Stimulated activated effector memory CD8-positive, alpha-beta T cell treated with anti-CD3 and anti-CD28 coated beads, Interleukin-12 subunit alpha, Interleukin-12 subunit beta, amount 100 ng/mL, for 72 hours (primary cell): ENCODE measurements around the gene CAMSAP1.
A peak's percentile ranks its signal among the peaks of the same experiment; 100 is the strongest.

Experiments used
- ATAC-seq: fragments of 150-1000 bp; cut with Tn5 transposase; 2 replicates; pipeline ENCODE4 v1.10.0; 2021
- DNase-seq, 2 donors: peaks; one replicate each; pipeline ENCODE4 v3.0.0; 2021 to 2022; ENCODE audit warnings: low spot score in 2 of 2
- H3K27ac Mint-ChIP-seq: one replicate; pipeline ENCODE4 v1.8.0; 2022; ENCODE audit warnings: mild to moderate bottlenecking, mixed read lengths
- H3K36me3 Mint-ChIP-seq: one replicate; pipeline ENCODE4 v1.8.0; 2022; ENCODE audit warnings: mild to moderate bottlenecking, mixed read lengths
- H3K4me1 Mint-ChIP-seq: one replicate; pipeline ENCODE4 v1.8.0; 2022; ENCODE audit warnings: mixed read lengths
- H3K4me3 Mint-ChIP-seq: one replicate; pipeline ENCODE4 v1.8.0; 2022; ENCODE audit warnings: mild to moderate bottlenecking, mixed read lengths
- H3K9me3 Mint-ChIP-seq: one replicate; pipeline ENCODE4 v1.8.0; 2022; ENCODE audit warnings: mixed read lengths

Gene CAMSAP1

GRCh38 chr9:135798263-135798585, 109.1 kb downstream of the CAMSAP1 start:
- H3K4me1 Mint-ChIP-seq, result peaks cover 12% of the 10 kb centered on the region
- DNase-seq, result no peak
- no peaks in the 10 kb centered on the region for H3K36me3 Mint-ChIP-seq

GRCh38 chr9:135797507-135798262, 109.7 kb downstream of the CAMSAP1 start:
- Mint-ChIP-seq H3K4me3 (no peak overlapping the region), H3K27ac (no peak overlapping the region), H3K9me3 (no peaks in the 10 kb centered on the region), H3K4me1 (peaks cover 12% of the 10 kb centered on the region), H3K36me3 (no peaks in the 10 kb centered on the region)
- ATAC-seq (no peak), DNase-seq (peak; percentile 18 to 68)

More at GRCh38 chr9:135798263-135798585, 109.1 kb downstream of the CAMSAP1 start:
- H3K27ac Mint-ChIP-seq, result no peak overlapping the region
- no peak overlapping the region for H3K4me3 Mint-ChIP-seq
- no peak for ATAC-seq
- H3K9me3 Mint-ChIP-seq, result no peaks in the 10 kb centered on the region

DNA sequence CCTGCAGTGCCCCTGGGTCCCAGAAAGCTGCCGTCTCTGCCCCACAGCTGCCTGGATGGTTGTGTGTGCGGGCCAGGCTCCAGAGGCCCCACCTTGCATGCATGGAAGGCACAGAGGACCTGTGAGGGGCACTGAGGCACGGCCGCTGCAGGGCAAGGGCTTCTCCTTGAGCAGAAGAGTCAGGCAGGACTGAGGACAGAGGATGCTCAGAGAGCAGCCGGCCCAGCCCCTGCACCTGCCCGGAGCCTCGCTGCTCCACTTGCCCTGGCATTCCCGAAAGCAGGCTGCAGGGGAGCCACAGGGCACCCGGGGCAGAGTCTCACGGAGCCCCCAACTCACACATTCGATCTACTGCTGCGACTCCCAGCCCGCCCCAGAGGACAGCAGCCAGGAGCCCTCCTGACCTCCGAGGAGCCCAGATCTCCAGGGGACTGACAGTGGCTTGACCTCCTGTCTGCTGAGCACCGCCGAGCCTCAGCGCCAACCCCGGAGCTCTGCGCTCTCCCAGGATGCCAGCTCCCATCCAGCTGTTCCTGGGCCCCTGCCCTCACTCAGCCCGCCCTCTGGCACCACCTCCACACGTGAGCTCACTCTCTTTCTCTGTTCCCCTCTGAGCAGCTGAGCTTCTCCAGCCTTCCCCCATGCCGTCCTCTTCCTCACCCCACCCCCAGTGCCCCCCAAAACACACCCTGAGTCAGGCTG, 110.4 kb downstream of the CAMSAP1 start:
- Mint-ChIP-seq H3K36me3 (no peaks in the 10 kb centered on the region), H3K27ac (no peak overlapping the region), H3K9me3 (no peaks in the 10 kb centered on the region), H3K4me3 (no peak overlapping the region), H3K4me1 (peaks cover 12% of the 10 kb centered on the region)
- ATAC-seq (no peak), DNase-seq (no peak)

- Mint-ChIP-seq H3K4me3 (no peak overlapping the region), H3K4me1 (peaks cover 12% of the 10 kb centered on the region), H3K36me3 (no peaks in the 10 kb centered on the region), H3K27ac (no peak overlapping the region), H3K9me3 (no peaks in the 10 kb centered on the region)
- ATAC-seq (no peak), DNase-seq (no peak)
These were observed 112.0 kb downstream of the CAMSAP1 start for GRCh38 chr9:135795391-135795790.

GRCh38 chr9:135794361-135794885, 112.9 kb downstream of the CAMSAP1 start:
- Mint-ChIP-seq H3K4me3 (no peak overlapping the region), H3K4me1 (peaks cover 12% of the 10 kb centered on the region), H3K27ac (no peak overlapping the region), H3K36me3 (no peaks in the 10 kb centered on the region), H3K9me3 (no peaks in the 10 kb centered on the region)
- DNase-seq (no peak), ATAC-seq (no peak)

- no peaks in the 10 kb centered on the region for H3K9me3 Mint-ChIP-seq
- DNase-seq (no peak), ATAC-seq (no peak)
- no peak overlapping the region for H3K27ac Mint-ChIP-seq
- H3K4me1 Mint-ChIP-seq, result peaks cover 12% of the 10 kb centered on the region
- no peaks in the 10 kb centered on the region for H3K36me3 Mint-ChIP-seq
- H3K4me3 Mint-ChIP-seq, result no peak overlapping the region
These were observed 113.3 kb downstream of the CAMSAP1 start for GRCh38 chr9:135794057-135794335.

DNA sequence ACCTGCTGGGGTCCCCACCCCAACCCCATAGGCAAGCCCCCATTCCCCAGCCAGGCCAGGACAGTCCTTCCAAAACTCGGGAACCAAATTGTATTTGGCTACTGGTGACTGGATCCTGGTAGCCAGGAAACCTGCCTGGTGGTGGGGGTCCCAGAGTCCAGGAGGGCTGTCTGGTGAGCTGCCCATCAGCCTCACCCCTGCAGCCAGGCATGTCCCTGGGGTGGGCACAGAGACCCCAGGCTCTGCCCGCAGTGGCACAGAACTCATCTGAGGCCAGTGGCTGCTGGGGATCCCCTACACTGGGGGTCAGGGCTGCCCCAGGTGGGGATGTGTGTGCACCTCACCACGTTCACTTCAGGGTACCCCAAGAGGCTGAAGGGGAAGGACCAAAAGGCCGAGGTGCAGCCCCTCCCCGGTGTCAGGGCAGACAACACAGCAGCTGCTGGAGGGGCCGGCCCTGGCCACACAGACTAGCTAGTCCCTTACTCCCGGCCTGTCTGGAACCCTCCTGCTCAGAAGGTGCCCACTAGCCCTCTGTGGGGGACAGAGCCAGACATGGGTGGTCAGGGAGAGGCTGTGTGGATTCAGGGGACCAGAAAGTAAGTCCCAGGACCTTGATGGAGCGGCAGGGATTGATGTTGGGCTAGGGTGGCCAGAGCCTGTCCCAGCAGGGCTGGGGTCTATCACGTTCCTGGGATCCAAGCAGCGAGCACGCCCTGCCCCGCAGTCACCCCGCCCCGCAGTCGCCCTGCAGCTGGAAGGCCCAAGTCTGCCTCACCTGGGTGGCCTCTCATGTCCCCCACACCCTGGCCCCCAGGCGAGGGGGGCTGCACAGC, 113.9 kb downstream of the CAMSAP1 start:
- Mint-ChIP-seq H3K27ac (no peak overlapping the region), H3K4me1 (peaks cover 9% of the 10 kb centered on the region), H3K4me3 (no peak overlapping the region), H3K36me3 (no peaks in the 10 kb centered on the region), H3K9me3 (no peaks in the 10 kb centered on the region)
- no peak for ATAC-seq
- DNase-seq, result no peak

DNA sequence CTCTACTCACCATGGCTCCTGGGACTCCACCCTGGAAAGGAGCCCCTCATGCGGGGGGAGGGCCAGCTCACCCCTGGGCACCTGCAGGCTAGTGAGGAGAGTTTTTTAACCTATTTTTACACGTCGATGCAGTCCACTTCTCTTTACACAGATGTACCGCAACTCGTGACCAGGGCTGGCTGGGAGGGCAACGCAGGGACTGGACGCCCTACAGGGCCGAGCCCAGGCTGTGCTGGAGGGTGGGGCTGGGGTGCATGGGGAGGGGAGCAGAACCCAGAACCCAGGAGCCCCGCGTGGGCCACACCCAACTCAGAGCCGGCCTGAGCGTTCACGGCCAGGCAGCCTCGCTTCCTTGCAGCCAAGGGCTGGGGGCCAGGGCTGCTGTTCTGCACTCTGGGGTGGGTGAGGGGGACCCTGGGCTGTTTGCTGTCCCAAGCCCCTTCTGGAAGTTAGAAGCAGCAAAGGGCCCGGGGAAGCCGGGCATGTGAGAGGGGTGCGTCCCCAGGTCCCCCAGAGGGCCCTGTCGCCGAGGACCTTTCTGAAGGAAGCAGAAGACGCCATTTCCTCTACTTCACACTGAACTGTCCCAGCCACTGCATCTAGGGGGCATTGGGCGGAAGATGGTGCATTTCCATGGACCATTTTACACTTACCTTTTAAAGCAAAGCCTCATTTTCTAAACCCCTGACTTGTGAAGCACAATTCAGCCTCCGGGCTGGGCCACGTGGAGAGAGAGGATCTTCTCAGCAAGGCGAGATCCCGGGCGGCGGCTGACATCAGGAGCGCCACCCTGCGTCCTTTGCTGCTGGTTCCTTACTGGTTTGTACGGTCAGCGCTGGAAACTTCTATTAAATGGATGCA, 114.8 kb downstream of the CAMSAP1 start:
- no peak overlapping the region for H3K4me3 Mint-ChIP-seq
- H3K36me3 Mint-ChIP-seq, result no peaks in the 10 kb centered on the region
- H3K4me1 Mint-ChIP-seq, result peaks cover 2% of the 10 kb centered on the region
- ATAC-seq (no peak), DNase-seq (no peak)
- H3K9me3 Mint-ChIP-seq, result no peaks in the 10 kb centered on the region
- H3K27ac Mint-ChIP-seq, result no peak overlapping the region

GRCh38 chr9:135791431-135792267, 115.7 kb downstream of the CAMSAP1 start:
- Mint-ChIP-seq H3K4me1 (no peaks in the 10 kb centered on the region), H3K27ac (no peak overlapping the region), H3K9me3 (no peaks in the 10 kb centered on the region), H3K36me3 (no peaks in the 10 kb centered on the region), H3K4me3 (no peak overlapping the region)
- ATAC-seq, result no peak
- DNase-seq, result no peak

DNA sequence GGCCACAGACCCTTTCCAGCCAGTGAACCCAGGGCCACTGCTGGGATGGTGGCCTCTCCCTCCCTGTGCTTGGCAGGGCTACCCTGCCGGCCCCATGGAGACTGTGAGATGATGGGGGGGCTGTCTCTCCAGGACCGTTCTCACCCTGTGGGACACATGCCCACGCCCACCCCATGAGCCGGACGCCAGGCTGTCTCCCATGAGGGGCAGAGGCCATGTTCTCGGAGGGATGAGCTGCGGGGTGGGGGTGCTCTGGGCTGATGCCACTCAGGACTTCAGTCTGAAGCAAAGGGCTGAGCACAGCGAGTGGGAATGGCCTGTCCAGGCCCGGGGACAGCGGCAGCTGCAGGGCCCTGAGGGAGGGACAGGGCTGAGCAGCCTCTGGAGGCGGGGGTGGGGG, 116.5 kb downstream of the CAMSAP1 start:
- H3K27ac Mint-ChIP-seq, result no peak overlapping the region
- no peaks in the 10 kb centered on the region for H3K4me1 Mint-ChIP-seq
- DNase-seq (no peak), ATAC-seq (no peak)
- no peak overlapping the region for H3K4me3 Mint-ChIP-seq
- H3K9me3 Mint-ChIP-seq, result no peaks in the 10 kb centered on the region
- no peaks in the 10 kb centered on the region for H3K36me3 Mint-ChIP-seq

DNA sequence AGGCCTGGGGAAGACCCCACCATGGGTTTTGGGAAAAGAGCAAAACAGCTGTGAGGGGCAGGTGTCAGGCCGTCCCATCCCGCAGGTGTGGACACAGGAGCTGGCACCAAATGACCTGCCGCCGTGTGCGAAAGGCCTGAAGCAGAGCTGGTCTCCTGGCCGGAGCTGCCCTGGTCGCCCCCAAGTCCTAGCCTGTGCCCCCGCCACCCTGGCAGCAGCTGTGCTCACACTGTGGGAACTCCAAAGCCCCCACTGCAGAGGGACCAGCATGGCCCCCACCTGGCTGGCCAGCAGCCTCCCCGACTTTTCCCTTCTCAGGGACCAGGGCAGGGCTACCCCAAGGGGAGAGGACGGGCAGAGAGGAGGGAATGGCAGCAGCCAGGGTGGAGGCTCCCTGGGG, 117.0 kb downstream of the CAMSAP1 start:
- no peaks in the 10 kb centered on the region for H3K36me3 Mint-ChIP-seq
- no peaks in the 10 kb centered on the region for H3K4me1 Mint-ChIP-seq
- DNase-seq (no peak), ATAC-seq (no peak)
- H3K27ac Mint-ChIP-seq, result no peak overlapping the region
- no peak overlapping the region for H3K4me3 Mint-ChIP-seq
- H3K9me3 Mint-ChIP-seq, result no peaks in the 10 kb centered on the region

- no peak for ATAC-seq
- Mint-ChIP-seq H3K9me3 (no peaks in the 10 kb centered on the region), H3K27ac (no peak overlapping the region), H3K36me3 (no peaks in the 10 kb centered on the region), H3K4me1 (no peaks in the 10 kb centered on the region), H3K4me3 (no peak overlapping the region)
- DNase-seq, result no peak
These were observed 117.5 kb downstream of the CAMSAP1 start for GRCh38 chr9:135789838-135790291.

DNA sequence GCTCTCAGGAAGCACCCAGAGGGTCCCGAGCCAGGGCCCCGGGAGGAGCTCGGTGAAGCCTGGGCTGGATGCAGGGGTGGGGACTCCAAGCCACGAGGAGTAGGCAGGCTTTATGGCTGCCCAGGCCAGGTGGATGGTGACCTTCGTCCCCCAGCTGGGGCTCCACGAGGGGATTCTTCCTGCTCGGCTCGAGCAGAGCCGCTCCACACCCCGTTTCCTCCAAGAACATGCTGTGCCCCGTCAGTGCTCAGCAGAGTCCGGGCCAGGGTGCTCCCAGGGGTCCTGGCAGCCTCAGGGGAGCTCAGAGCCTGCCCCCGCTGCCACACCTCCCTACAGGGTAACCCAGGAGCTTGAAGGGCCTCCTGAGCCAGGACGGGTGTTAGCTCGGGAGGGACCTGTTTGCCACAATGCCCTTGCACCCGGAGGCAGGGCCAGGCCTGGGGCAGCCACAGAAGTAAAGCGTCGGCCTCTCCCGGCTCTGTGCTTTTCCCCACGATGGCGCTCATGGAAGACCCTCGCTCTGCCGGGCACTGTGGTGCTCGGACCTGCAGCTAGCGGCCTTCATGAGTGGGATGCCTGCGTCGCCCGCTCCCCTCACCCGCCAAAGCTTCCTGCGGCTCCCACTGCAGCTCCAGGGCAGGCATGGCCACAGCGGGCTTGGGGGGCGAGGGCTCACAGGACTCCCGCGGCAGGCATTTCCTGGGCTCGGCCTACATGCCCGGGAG, 118.6 kb downstream of the CAMSAP1 start:
- H3K27ac Mint-ChIP-seq, result no peak overlapping the region
- H3K4me3 Mint-ChIP-seq, result no peak overlapping the region
- ATAC-seq (no peak), DNase-seq (no peak)
- H3K9me3 Mint-ChIP-seq, result no peaks in the 10 kb centered on the region
- H3K4me1 Mint-ChIP-seq, result no peaks in the 10 kb centered on the region
- no peaks in the 10 kb centered on the region for H3K36me3 Mint-ChIP-seq
